Nasal cavity respiratory epithelium epithelial cell of viscerocranial mucosa (primary cell): ENCODE measurements around the gene MEPCE. TPM values are rescaled to one million over a fixed set of nuclear protein-coding genes. Genes with fewer than 3 reads are reported as not detected.

Experiments used
- total RNA-seq: library from RNA; depleted of rRNA; stranded (reverse); fragments of >200 nt; gene quantifications from 2 replicates; pipeline ENCODE4 v1.2.3, GENCODE V29; 2014

MEPCE gene, protein sequence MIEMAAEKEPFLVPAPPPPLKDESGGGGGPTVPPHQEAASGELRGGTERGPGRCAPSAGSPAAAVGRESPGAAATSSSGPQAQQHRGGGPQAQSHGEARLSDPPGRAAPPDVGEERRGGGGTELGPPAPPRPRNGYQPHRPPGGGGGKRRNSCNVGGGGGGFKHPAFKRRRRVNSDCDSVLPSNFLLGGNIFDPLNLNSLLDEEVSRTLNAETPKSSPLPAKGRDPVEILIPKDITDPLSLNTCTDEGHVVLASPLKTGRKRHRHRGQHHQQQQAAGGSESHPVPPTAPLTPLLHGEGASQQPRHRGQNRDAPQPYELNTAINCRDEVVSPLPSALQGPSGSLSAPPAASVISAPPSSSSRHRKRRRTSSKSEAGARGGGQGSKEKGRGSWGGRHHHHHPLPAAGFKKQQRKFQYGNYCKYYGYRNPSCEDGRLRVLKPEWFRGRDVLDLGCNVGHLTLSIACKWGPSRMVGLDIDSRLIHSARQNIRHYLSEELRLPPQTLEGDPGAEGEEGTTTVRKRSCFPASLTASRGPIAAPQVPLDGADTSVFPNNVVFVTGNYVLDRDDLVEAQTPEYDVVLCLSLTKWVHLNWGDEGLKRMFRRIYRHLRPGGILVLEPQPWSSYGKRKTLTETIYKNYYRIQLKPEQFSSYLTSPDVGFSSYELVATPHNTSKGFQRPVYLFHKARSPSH
- total RNA-seq = 24.7 and 27.3 TPM in 2 replicates

GRCh38 chr7:100429637-100430492 lies at the start of gene MEPCE:
TSS of gene MEPCE (plus strand) at chr7:100429831. CDS start at chr7:100430019, 188 bp downstream.

DNA sequence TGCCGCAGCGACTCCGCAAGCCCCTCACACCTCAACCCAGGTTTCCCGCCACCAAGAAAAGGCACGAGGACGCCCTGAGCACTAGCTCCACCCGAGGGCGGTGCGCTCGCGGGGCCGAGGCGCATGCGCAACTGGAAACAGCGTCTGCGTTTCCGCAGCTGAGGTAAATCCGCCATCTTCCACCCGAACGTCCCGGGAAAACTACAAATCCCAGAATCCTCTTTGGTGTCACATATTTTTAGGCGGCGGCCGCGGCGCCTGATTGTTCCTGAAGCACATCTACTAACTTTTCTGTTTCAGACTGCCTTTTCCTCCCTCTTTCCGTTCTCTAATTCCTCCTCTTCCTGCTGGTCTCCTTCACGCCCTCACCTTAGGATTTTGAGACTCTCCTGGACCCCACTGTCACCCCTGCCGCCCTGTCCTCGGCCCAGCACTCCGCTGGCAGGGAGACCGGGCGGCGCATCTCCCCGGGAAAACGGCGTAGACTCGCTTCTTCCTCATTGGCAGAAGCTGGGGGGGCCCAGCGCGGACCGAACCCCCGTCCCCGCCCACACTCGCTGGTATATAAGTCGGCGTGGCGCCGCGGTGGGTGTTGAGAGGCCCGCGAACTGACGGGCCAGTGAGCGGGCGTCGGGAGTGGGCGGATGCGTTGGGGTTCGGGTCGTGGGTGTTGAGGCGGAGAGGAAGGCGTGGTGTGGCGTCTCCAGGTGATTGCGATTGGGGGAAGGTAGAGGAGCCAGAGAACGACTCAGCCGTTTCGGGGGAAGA lies 1.2 kb upstream of the MEPCE start, which contains the start of gene ZCWPW1:
Gene ZCWPW1 (minus strand): TSS at position 505 of the 768 bp plus-strand sequence. CDS start 8,054 bp downstream, outside the sequence.

DNA sequence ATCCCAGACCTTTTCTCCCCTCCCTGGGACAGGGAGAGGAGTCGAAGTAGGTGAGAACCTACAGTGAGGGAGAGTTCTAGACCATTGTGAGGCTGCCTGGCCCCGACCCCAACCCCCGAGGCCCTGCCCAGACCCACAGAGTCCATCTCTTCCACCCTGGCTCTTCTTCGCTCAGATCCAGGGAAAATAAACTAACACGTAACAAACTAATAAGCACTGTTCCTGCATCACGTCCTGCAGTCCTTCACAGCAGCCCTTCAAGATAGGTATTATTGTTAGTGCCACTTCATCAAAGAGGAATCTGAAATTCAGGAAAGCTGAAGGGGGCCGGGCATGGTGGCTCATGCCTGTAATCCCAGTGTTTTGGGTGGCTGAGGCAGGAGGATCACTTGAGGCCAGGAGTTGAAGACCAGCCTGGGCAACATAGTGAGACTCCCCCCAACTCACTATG lies 34.6 kb downstream of the MEPCE start, which contains the start of gene SPACDR:
Gene SPACDR (minus strand): TSS at position 51 of the 451 bp plus-strand sequence. CDS start 235 bp downstream, outside the sequence.

GRCh38 chr7:100478958-100479660 lies 49.5 kb downstream of the MEPCE start, which contains the start of gene TSC22D4:
TSS of gene TSC22D4 (minus strand) at chr7:100479214. CDS start at chr7:100478038, 1,176 bp downstream.

Other genes with a start within 250 kb of the MEPCE start
- gene PVRIG, start 209.9 kb upstream of the MEPCE start, total RNA-seq = not detected in 2 replicates
- not detected in 2 replicates for gene SPDYE3, start 122.1 kb upstream of the MEPCE start, total RNA-seq
- gene PILRB, start 71.7 kb upstream of the MEPCE start, total RNA-seq = 2.7 and 9.3 TPM in 2 replicates
- gene PILRA, start 56.3 kb upstream of the MEPCE start, total RNA-seq = under 0.01 and 0.14 TPM in 2 replicates
- 3.3 and 5.5 TPM in 2 replicates for gene ZCWPW1, start 1.1 kb upstream of the MEPCE start, total RNA-seq
- 13.9 and 33.2 TPM in 2 replicates for gene PPP1R35, start 6.7 kb downstream of the MEPCE start, total RNA-seq
- 0.34 and 0.43 TPM in 2 replicates for gene SPACDR, start 34.4 kb downstream of the MEPCE start, total RNA-seq
- gene TSC22D4, start 49.4 kb downstream of the MEPCE start, total RNA-seq = 12.0 and 22.6 TPM in 2 replicates
- gene NYAP1, start 54.1 kb downstream of the MEPCE start, total RNA-seq = 0.34 and 0.64 TPM in 2 replicates
- gene AGFG2, start 109.4 kb downstream of the MEPCE start, total RNA-seq = 3.4 and 6.7 TPM in 2 replicates
- not detected in 2 replicates for gene SAP25, start 144.1 kb downstream of the MEPCE start, total RNA-seq
- gene LRCH4, start 156.3 kb downstream of the MEPCE start, total RNA-seq = 5.1 and 8.5 TPM in 2 replicates
- gene FBXO24, start 156.5 kb downstream of the MEPCE start, total RNA-seq = 0.21 and 0.34 TPM in 2 replicates
- gene PCOLCE, start 172.5 kb downstream of the MEPCE start, total RNA-seq = 0.57 TPM in 1 of 2 replicates, not detected in the other
- gene MOSPD3, start 182.7 kb downstream of the MEPCE start, total RNA-seq = 1.0 and 3.1 TPM in 2 replicates
- gene TFR2, start 211.7 kb downstream of the MEPCE start, total RNA-seq = under 0.01 and 0.14 TPM in 2 replicates
- gene ACTL6B, start 226.6 kb downstream of the MEPCE start, total RNA-seq = not detected in 2 replicates
- gene GNB2, start 243.9 kb downstream of the MEPCE start, total RNA-seq = 82.7 and 130 TPM in 2 replicates